ENCODE measurements around the gene DHODH. TPM values are rescaled to one million over a fixed set of nuclear protein-coding genes. Genes with fewer than 3 reads are reported as not detected.

The DHODH gene
- total and polyA plus RNA-seq, 2 of the 13 experiments (the other 11 are each of a cell fraction or from before 2014, with no cell fraction given) = 10.7 to 16.4 TPM

DNA sequence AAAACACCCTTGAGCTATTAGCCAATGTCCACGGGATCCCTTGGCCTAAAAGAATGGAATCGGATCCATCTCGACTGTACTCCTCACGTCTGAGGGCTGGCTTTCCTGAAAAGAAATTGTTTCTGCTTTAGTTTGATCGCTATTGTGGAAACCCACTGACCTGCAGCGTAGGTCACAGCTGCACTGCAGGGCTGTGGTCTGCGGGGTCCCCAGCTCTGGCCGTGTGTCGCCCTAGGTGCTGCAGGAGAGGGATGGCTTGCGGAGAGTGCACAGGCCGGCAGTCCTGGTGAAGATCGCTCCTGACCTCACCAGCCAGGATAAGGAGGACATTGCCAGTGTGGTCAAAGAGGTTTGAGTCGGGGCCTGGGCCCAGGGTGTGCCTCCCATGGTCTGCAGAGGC lies 13.6 kb downstream of the DHODH start:
- TF ChIP-seq THAP11 (CRISPR knock-in tag; IDR thresholded peaks at IDR 0.05) = no peak
- TF ChIP-seq ZBTB43 (CRISPR knock-in tag; conservative IDR thresholded peaks at IDR 0.05) = no peak
- TF ChIP-seq ZXDC (CRISPR knock-in tag; IDR thresholded peaks at IDR 0.05) = no peak
- no peak for TF ChIP-seq MLXIP (CRISPR knock-in tag; IDR thresholded peaks at IDR 0.05; ENCODE audit: borderline replicate concordance)

More for the DNA sequence above, 13.6 kb downstream of the DHODH start:
- Histone ChIP-seq H3K27ac (ENCODE audit: extremely low read length, insufficient read depth, low read length) (no peak overlapping the region), H4K20me1 (ENCODE audit: insufficient read depth, low read length) (no peaks in the 10 kb centered on the region), H3K4me2 (ENCODE audit: low read depth, low read length) (no peak overlapping the region), H2AFZ (ENCODE audit: low read length) (no peak overlapping the region), H3K4me1 (ENCODE audit: insufficient read depth, low read length) (peaks cover 49% of the 10 kb centered on the region), H3K27me3 (ENCODE audit: control insufficient read depth in 1 of 2, insufficient read depth in 2 of 2, low read length in 2 of 2) (no peaks in the 10 kb centered on the region), H3K36me3 (replicated peaks in 1 of 2; ENCODE audit: control insufficient read depth in 1 of 2, insufficient read depth in 2 of 2, low read length in 2 of 2) (peaks cover 18 to 30% of the 10 kb centered on the region in 2 experiments), H3K4me3 (replicated peaks in 1 of 3; ENCODE audit: insufficient read depth in 1 of 3, low read depth in 2 of 3, low read length in 3 of 3) (no peak overlapping the region), H3K9ac (ENCODE audit: insufficient read depth, low read depth, low read length) (no peak overlapping the region), H3K79me2 (ENCODE audit: insufficient read depth, low read length) (no peaks in the 10 kb centered on the region), H3K9me3 (ENCODE audit: low read length) (no peaks in the 10 kb centered on the region)
- intact Hi-C loops (cut with micrococcal nuclease; ENCODE audit: unreplicated experiment) = no loop called here
- POLR2A ChIA-PET = interaction anchor here (1.1 to 1.2 kb wide), 2 partner anchors 10 to 71 kb away, joined by 3 to 5 read pairs; partner anchors contain the start of genes DHX38 and TXNL4B
- no TSS peak for BruUV-seq (replicated peaks)
- ATAC-seq (no peak), FAIRE-seq (no peak), DNase-seq (ENCODE audit: low spot score) (no peak)
- CTCF ChIA-PET (ENCODE audit: low intra/inter-chr PET ratio, low total read pairs) = no interaction called here
- in situ Hi-C loops (cut with HindIII; ENCODE audit: extremely low pct_ligation_motif_present, low pct_unique_long_range_greater_than_20kb) = no loop called here
- WGBS (ENCODE audit: low lambda C conversion rate) = 97% methylated on average over 8 of the region's 13 CpGs
